ENCODE measurements around the gene OIT3.
"Not testable (repeated sequence)": the region's sequence is repeated elsewhere in the genome, so short reads cannot be mapped to it uniquely, and the experiment has no call there.

OIT3 gene

GRCh38 chr10:72904806-72905205 is 11.3 kb downstream of the OIT3 start:
- no peak for DNase-seq

GRCh38 chr10:72906446-72906845 is 12.9 kb downstream of the OIT3 start:
- DNase-seq, result no peak

DNA sequence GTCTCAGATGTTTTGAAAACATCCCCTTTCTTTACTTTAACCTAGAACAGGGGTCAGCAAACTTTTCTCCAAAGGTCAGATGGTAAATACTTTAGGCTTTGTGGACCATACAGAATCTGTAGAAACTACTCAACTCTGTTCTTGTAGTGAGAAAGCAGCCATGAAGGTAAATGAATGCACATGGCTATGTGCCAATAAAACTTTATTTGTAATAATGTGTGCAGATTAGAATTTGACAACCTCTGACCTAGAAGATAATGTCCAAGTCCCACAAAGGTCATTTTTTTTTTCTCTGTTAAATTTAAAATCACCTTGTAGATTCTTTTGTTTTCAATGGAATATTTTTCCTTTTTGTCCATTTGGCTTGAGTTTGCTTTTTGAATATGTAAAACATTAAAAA is 17.2 kb downstream of the OIT3 start:
- DNase-seq, result no peak

DNA sequence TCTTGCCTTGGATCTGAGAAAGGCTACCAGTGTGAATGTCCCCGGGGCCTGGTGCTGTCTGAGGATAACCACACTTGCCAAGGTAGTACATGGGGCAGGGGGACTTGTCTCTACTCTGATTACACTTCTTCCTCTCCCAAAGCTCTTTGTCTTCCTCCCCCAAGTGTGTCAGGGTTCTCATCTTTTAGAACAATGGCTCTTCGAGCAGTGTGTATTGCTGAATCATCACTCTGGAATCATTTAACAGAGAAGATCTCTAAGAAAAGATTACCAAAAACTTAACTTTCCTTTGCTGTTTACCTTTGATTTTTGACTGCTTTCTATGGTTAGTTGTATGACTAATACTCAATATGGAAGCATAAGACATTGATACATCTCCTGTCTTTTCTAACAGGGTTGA is 18.2 kb downstream of the OIT3 start:
- DNase-seq, result no peak

DNA sequence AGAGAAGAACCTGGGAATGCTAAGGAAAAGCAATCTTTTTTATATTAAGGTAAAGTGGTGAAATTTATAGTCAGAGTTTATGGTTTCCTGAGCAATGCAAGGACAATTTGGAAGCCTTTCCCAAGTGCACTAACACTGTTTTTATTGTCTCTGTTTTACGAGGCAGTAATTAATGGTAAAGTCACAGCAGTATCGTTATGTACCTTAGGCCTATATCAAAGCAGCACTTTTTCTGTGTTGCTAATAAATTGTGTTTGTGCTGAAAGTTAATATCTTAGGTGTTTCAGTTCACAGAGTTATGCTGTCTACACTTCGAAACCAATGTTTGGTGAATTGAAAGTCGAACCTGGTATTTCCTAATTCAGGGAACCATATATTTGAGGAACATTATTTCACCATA is 19.2 kb downstream of the OIT3 start:
- DNase-seq, result no peak

GRCh38 chr10:72913287-72913686 is 19.7 kb downstream of the OIT3 start:
- DNase-seq, result no peak

- not testable (repeated sequence) for DNase-seq
Observed at GRCh38 chr10:72917201-72917600, 23.7 kb downstream of the OIT3 start.

DNA sequence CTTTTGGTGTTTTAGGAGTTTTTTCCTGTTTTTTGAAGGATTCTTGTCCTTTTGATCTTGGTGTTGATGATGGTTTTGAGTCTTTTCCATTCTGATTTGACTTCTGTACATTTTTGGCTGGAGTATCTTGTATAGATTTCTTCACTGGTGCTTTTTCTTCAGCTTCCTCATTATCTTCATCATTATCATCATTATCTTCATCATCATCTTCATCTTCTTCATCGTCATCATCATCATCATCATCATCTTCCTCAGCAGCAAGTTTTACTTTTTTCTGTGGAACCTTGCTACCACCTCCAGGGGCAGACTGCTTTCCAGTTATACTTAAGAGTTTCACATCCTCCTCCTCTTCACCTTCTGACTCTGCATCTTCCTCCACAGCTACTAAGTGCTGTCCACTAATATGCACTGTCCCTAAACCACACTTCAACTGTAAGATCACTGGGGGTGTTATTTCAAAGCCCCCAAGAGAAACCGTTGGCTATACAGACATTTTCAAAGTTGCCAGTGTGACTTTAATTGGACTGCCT is 24.3 kb downstream of the OIT3 start:
- not testable (repeated sequence) for DNase-seq

- no peak for DNase-seq
Observed at GRCh38 chr10:72918352-72918751, 24.8 kb downstream of the OIT3 start.

GRCh38 chr10:72921147-72921683 is 27.7 kb downstream of the OIT3 start:
- DNase-seq, result not testable (repeated sequence)

DNA sequence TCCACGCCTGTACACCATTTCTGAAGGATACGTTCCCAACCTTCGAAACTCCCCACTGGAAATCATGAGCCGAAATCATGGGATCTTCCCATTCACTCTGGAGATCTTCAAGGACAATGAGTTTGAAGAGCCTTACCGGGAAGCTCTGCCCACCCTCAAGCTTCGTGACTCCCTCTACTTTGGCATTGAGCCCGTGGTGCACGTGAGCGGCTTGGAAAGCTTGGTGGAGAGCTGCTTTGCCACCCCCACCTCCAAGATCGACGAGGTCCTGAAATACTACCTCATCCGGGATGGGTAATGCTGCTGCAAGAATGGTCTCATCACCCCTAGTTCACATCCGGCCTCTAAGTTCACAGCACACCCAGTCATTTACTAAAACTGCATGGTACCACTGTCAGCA is 30.8 kb downstream of the OIT3 start:
- DNase-seq, result no peak

DNA sequence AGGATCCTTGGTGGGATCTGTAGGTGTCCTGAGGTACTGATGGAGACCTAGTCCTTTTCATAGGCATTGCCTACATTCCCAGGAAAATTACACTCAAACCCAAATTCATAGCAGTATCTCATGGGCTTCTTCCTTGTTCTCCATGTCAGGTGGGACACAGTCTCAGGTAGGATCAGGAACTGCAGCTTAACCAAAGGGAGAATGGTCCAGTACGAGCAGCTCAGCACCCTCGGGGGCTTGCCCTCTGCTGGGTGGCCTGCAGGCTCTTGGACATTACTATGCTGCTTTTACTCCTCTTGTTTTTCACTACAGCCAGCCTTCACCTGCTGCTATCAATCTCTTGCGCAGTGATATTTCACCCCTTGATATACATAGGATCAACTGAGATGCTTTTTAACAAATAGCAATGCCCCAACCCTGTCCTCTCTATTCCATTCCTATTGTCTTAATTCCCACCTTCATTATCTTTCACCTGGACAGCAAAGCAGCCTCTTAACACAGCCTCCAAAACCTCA is 32.5 kb downstream of the OIT3 start:
- no peak for DNase-seq

DNA sequence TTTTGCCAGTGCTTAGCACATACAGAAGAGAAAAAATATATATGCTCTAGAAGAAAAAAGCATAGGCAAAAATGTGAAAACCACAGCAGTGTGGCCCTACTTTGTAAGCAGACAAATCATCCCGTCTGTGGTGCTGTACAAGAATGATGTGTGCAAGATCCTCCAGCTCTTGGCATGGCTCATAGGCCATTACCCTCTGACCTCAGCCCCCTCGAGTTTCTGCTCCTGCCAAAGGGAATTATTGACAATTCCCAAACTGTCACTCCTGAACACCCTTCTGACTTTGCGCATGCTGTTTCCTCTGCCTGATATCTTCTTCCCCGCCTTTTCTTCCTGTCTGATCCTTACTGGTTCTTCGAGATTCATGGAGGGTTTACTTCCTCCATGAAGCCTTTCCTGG is 33.9 kb downstream of the OIT3 start:
- DNase-seq, result no peak

GRCh38 chr10:72928798-72929197 is 35.3 kb downstream of the OIT3 start:
- no peak for DNase-seq

DNA sequence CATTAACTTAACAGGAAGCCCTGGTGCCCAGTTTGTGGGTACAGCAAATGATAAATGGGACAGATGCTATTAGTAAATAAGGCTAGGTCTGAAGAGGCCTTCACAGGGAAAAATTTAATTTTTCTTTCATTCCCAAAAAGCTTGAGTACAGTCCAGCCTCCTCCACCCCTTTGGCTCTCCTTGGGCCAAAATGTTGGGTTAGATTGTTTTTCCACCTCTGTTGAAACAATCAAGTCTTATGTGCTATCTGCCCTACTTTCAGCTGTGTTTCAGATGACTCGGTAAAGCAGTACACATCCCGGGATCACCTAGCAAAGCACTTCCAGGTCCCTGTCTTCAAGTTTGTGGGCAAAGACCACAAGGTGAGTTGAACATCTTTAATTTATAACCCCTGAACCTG is 36.7 kb downstream of the OIT3 start:
- DNase-seq, result no peak

- DNase-seq, result no peak
Observed at GRCh38 chr10:72932259-72933015, 38.9 kb downstream of the OIT3 start.

DNA sequence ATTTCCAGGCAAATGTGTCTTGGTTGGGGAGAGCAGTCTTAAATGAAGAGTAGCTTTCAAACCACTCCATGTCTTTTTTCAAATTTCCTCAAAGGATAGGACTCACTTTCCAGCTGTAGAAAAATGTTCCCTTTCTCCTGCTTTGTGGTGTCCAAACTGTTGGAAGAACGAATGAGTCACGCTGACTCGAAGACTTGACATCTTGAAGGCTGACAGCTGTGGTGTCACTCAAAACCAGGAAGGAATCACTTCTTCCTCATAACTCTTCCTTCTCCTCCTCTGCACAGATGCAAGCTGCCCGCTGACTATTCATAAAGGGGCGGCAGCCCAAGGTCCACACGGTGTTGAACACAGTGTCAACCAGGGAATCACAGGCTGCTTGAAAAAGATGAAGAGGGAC is 41.8 kb downstream of the OIT3 start:
- DNase-seq, result no peak

GRCh38 chr10:72943498-72944234 is 50.1 kb downstream of the OIT3 start:
- DNase-seq, result no peak

DNA sequence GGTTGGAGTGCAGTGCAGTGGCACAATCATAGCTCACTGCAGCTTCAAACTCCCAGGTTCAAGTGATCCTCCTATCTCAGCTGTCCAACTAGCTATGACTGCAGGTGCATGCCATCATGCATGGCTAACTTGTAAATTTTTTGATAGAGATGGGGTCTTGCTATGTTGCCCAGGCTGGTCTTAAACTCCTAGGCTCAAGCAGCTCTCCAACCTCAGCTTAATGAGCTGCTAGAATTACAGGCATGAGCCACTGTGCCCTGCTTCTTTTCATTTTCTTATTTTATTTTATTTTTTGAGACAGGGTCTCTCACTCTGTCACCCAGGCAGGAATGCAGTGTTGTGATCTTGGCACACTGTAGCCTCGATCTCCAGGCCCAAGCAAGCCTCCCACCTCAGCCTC is 53.4 kb downstream of the OIT3 start:
- no peak for DNase-seq

- no peak for DNase-seq
Observed at GRCh38 chr10:72948762-72949161, 55.2 kb downstream of the OIT3 start.

- no peak for DNase-seq
Observed at GRCh38 chr10:72951760-72952159, 58.2 kb downstream of the OIT3 start.

GRCh38 chr10:72952189-72952588 is 58.6 kb downstream of the OIT3 start:
- DNase-seq, result no peak

- no peak for DNase-seq
Observed at GRCh38 chr10:72952642-72953158, 59.2 kb downstream of the OIT3 start.

- no peak for DNase-seq
Observed at GRCh38 chr10:72953687-72954086, 60.1 kb downstream of the OIT3 start.
